LoVo (cell line): Measurements from ENCODE around the gene CBLB.
"Not testable (repeated sequence)": the region's sequence is repeated elsewhere in the genome, so short reads cannot be mapped to it uniquely, and the experiment has no call there.

ENCODE experiments used
- DNase-seq: peaks from one replicate; pipeline ENCODE4 v3.0.0-alpha.2; 2016; ENCODE audit warnings: low spot score

Gene CBLB

GRCh38 chr3:105752791-105753415 lies 115.9 kb downstream of the CBLB start:
- no peak for DNase-seq

DNA sequence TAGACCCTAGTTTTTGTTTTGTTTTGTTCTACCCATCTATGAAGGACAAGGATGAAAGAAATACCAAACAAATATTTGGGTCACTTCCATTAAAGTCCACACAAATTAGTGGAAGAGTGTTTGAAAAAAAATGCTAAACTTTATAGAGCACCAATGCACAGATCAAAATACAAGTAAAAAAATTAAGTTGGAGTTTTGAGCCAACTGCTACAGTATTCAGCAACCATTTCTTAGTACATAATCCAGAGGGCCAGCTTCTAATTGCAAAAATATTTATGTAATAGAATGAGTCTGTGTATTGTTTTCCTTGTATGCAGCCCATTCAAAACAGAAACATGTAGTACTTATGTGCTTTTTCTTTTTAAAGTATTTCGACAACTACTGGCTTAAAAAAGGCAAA lies 121.1 kb downstream of the CBLB start:
- no peak for DNase-seq

GRCh38 chr3:105747060-105747541 lies 121.7 kb downstream of the CBLB start:
- no peak for DNase-seq

GRCh38 chr3:105746231-105746996 lies 122.4 kb downstream of the CBLB start:
- DNase-seq, result no peak

DNA sequence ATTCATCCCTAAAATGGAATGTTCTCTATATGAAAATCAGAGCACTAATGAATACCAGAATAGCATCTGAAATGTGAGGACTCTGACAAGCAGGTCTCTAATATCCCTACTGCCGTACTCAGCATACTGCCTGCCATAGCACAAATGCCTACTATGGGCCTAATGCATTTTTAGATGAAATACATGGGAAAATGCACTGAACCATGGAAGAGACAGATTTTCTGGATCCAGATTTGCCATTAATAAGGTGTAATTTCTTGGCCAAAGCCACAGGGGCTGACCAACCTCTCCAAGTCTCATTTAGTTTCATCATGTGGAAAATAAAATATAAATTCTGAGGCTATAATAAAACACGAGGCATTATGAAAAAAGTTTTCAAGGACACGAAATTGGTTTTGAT lies 123.8 kb downstream of the CBLB start:
- DNase-seq, result no peak

- DNase-seq, result no peak
Measured at GRCh38 chr3:105744202-105744601, 124.6 kb downstream of the CBLB start.

GRCh38 chr3:105733356-105733755 lies 135.5 kb downstream of the CBLB start:
- no peak for DNase-seq

GRCh38 chr3:105731686-105732085 lies 137.1 kb downstream of the CBLB start:
- DNase-seq, result no peak

- no peak for DNase-seq
Measured at GRCh38 chr3:105730801-105731354, 137.9 kb downstream of the CBLB start.

GRCh38 chr3:105729667-105730066 lies 139.1 kb downstream of the CBLB start:
- no peak for DNase-seq

DNA sequence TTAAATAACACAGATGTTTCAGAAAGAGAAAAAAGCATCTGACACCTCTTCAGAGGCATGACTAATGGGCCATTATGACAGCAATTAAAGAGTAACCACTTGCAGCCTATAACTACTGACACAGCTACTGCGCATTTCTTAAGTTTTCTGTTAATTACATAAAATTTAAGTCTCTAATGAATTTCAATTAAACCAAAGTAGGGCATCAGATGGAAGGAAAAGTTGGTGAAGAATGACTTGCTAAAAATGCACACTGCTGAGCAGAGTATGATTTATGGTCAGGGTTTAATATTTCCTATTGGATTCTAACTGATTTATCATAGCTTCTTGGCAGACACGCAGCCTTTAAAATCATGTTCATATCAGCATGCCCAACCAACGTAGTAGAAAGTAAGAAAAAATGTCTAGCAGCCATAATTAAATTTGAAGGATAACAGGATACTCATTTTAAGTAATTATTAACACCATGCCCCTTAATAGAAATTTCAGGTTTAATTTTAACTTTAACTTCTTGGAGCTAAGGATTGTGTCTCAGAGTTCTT lies 140.0 kb downstream of the CBLB start:
- no peak for DNase-seq

DNA sequence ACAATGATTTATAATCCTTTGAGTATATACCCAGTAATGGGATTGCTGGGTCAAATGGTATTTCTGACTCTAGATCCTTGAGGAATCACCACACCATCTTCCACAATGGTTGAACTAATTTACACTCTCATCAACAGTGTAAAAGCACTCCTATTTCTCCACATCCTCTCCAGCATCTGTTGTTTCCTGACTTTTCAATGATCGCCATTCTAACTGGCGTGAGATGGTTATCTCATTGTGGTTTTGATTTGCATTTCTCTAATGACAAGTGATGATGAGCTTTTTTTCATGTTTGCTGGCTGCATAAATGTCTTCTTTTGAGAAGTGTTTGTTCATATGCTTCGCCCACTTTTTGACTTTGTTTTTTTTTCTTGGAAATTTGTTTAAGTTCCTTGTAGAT lies 141.8 kb downstream of the CBLB start:
- not testable (repeated sequence) for DNase-seq

- no peak for DNase-seq
Measured at GRCh38 chr3:105722943-105723556, 145.8 kb downstream of the CBLB start.

DNA sequence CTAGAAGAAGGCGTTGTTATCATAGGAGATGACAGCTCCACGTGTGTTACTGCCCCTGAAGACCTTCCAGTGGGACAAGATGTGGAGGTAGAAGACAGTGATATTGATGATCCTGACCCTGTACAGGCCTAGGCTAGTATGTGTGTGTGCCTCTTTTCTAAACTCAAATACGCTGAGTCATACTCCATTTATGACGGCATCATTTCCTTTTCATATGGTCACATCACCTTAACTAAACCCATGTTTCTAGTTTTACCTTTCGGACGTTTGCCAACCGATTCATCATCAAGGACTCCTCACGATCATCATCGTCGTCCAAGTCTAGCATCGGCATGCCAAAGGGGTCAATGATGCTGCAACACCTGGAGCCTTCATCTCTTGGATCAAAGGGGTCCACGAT lies 149.0 kb downstream of the CBLB start:
- DNase-seq, result no peak

GRCh38 chr3:105715372-105715771 lies 153.4 kb downstream of the CBLB start:
- DNase-seq, result no peak

DNA sequence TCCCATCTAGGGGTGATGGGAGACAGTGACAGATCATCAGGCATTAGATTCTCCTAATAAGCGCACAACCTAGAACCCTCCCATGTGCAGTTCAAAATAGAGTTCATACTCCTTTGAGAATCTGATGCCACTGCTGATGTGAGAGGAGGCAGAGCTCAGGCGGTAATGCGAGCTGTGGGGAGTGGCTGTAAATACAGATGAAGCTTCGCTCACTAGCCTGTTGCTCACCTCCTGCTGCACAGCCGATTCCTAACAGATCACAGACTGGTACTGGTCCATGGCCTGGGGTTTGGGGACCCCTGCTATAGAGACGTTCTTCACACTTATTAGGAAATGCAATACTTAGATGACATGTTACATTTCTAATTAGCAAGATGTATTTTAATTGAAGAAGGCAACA lies 154.4 kb downstream of the CBLB start:
- no peak for DNase-seq

DNA sequence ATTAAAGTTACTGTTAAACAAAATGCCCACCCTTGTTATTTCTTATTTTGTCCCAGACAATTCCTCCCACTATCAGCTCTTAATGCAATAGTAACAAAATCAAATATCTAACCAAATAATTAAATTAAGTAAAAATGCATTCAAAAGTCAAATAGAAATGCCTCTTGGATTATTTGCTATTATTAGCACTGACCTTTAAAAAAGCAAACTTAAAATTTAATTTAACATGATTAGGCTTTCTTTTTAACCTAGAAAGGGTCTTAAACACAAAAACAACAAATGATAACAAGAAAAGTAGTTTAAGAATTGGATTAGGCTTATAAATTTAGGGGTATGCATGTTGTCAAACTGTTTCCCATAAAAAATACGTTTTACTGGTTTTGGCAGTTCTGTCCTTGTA lies 159.8 kb downstream of the CBLB start:
- no peak for DNase-seq

- no peak for DNase-seq
Measured at GRCh38 chr3:105707009-105707408, 161.8 kb downstream of the CBLB start.

DNA sequence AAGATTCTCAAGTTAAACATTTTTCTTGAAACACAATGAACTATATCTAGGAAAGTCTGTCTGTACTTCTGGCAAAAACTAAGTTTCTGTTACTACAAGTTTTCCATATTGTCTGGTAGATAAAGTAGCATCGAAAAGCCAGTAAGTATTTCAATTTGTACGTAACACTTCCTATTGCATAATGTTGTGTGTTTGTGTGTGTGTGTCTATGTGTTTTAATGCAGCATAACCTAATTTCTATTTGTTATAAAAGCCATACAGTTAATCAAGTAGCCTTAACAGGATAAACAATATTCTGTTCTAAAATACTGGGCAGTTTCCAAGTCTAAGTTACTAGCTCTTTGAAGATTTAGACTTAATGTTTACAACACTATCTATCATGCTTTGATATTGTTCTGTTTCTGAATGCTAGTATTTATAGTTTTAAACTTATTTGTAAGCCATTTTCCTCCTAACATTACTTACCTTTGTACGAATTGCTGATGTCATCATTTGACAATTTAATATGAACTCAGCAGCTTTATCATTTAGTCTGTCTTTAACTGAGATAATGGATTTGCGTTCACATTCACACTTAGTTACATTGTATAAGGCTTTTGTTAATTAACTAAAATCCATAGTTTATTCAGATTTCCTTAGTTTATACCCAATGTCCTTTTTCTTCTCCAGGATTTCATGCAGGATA lies 163.9 kb downstream of the CBLB start:
- no peak for DNase-seq

DNA sequence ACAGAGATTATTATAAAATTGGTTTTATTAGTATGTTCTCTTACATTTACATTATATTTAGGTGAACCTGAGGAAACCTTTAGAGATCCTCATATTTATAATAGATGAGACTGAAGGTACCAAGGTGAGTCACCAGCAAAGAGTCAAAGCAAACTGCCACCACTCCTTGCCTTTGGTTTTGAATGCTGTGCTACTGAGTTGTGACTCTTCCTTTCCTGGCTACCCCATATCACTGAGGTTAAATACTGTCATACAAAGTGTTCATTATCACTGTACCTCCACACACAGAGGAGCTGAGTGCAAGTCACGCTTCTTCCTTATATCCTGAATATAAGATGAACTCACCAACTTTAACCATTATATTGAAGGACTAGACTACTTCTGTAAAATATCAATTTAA lies 168.2 kb downstream of the CBLB start:
- no peak for DNase-seq

GRCh38 chr3:105691633-105692032 lies 177.2 kb downstream of the CBLB start:
- no peak for DNase-seq

DNA sequence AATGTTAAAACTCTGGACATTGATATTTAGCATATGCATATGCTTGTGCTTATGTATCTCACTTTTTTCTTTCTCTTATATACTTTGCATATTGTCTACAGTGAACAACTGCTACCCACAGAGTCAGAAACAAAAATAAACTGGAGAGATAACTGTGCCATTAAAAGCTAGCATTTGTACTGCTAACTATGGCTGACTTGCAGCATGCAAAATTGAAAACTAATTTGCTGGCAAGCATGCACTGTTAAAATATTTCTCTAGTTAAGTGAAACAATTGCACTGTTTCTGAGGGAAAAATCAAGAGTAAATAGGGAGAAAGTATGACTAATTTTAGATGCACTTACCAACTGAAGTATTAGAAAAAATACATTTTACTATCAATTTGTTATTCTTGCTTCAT lies 177.8 kb downstream of the CBLB start:
- DNase-seq, result no peak
